Bone marrow (tissue), 2 donors: Measurements from ENCODE around the gene ZNRF4.
"Not testable (repeated sequence)": the region's sequence is repeated elsewhere in the genome, so short reads cannot be mapped to it uniquely, and the experiment has no call there.

ENCODE experiments used
- DNase-seq, 2 donors: peaks; one replicate each; lab custom pipeline; 2025; lab: John Stamatoyannopoulos, UW

Gene ZNRF4

DNA sequence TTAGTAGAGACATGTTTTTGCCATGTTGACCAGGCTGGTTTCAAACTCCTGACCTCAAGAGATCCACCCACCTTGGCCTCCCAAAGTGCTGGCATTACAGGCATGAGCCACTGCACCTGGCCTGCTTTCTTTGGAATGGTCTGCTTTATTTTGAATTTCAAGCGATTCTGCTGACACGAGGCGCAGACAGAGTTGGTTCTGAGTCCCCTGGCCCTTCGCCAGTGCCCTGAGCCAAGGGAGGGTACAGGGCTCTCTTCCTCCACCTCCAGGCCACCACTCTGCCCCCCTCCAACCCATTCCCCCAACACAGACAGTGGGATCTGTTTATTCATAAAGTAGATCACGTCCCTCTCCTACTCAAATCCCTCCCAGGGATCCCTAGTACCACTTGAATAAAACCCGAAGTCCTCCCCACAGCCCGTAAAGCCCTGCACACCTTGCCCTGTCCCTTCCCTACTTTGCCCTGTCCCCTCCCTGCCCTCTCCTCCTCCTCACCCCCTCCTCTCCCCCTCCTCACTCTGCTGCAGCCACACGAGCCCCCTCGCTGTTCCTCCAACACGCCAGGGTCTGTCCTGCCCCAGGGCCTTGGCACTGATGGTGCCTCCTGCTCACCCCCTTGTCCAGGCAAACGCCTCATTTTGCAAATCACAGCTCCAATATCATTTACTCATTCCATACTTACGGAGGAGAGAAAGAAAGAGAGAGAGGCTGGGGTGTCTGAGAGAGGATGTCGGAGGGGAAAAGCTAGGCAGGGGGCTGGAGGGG, 22.4 kb downstream of the ZNRF4 start:
- DNase-seq: no peak

DNA sequence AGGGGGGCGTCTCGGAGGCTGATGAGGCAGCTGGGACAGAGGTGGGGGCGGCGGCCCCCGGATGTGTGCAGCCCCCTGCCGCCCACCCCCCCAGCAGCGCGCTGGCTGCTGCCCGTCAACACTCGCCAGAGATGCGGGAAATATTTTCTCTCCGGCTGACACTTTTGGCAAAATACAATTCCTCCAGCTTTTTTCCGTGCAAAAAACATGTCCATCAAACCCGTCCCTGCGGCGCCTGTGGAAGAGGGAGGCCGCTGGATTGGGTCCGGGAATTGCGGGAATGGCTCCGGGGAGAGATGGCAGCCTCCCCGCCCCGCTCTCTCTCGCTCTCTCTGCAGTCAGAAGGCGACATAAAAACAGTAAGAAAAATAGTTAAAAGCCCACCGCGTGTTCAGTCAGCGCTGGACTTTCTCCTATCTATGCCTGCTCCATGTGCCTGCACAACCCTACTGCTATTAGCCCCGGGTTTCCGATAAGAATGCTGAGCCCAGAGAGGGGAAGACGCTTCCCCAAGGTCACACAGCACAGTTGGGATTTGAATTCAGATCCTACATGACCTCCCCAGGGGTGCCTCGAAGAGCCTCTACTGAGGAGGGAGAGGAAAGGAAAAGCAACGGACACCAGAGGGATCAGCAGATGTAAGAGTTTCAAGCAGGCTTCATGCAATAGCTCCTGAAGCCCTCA, 23.2 kb downstream of the ZNRF4 start:
- no peak for DNase-seq

GRCh38 chr19:5478925-5479588, 23.8 kb downstream of the ZNRF4 start:
- DNase-seq: no peak

DNA sequence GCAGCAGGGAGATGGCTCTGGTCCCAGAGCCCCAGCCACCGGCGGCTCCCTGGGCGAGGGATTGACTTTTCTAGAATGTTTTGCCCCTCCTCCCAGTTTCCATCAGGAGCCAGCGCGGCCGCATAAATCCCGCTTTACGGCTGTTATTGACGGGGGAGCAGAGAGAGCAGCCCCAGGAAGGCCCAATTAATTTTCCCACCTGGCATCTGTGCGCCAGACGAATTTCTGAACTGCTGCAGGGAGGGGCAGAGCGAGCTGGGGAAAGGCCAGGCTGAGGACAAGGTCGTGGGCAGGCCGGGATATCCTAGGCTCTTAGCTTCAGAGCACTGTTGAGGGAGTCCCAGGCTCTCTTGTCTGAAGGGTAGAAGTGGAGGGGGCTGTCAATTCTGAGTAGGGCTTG, 24.7 kb downstream of the ZNRF4 start:
- DNase-seq: no peak

- DNase-seq: no peak
Observed at GRCh38 chr19:5480427-5480836, 25.2 kb downstream of the ZNRF4 start.

DNA sequence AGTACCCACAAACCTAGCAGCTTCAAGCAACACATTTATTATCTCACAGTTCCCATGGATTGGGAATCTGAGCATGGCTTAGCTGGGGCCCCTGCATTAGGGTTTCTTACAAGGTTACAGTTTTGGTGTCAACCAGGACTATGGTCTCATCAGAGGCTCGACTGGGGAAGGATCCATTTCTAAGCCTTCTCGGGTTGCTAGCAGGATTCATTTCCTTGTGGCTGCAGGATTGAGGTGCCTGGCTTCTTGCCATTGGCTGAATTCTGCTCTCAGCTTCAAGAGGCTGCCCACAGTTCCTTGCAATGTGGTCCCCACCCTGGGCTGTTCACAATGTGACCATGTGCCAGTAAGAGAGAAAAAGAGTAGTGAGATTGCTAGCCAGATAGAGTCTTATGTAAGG, 26.7 kb downstream of the ZNRF4 start:
- DNase-seq: no peak

- no peak for DNase-seq
Observed at GRCh38 chr19:5484398-5485285, 29.4 kb downstream of the ZNRF4 start.

DNA sequence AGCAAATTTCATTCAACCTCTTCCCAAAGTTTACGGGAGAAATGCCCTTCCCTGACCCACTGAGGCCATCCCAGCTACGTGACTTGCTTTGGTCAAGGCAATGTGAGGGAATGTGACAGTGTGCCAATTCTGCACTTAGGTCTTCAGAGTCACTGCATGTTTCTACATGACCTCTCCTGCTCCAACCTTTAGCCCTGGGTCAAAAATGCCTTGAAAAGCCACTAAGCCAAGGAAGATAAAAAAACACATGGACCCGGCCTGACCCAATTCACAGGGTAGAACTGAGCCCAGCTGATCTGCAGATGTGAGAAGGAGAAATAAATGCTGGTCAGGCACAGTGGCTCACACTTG, 30.0 kb downstream of the ZNRF4 start:
- no peak for DNase-seq

GRCh38 chr19:5485658-5486057, 30.4 kb downstream of the ZNRF4 start:
- DNase-seq: not testable (repeated sequence)

- DNase-seq: no peak
Observed at GRCh38 chr19:5487222-5487621, 32.0 kb downstream of the ZNRF4 start.

DNA sequence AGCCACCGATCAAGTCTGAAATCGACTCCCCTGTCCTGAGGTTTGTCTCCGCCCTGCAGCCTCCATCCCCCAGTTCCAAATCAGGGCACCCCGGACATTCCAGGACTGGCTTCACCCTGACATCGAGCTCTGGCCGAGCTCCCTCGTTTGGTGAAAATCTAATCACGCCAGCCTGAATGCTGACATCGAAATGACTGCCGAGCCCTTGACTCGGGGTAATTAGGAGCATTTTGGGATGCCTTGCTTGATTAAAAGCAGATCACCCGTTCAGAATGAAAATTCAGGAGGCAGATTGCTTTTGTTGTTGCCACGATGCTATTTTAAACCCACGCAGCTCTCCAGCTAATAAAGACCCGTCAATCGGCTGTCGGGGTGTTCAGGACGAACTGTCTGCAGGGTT, 34.3 kb downstream of the ZNRF4 start:
- no peak for DNase-seq

GRCh38 chr19:5491565-5491964, 36.3 kb downstream of the ZNRF4 start:
- no peak for DNase-seq

- DNase-seq: no peak
Observed at GRCh38 chr19:5492281-5492634, 37.0 kb downstream of the ZNRF4 start.

DNA sequence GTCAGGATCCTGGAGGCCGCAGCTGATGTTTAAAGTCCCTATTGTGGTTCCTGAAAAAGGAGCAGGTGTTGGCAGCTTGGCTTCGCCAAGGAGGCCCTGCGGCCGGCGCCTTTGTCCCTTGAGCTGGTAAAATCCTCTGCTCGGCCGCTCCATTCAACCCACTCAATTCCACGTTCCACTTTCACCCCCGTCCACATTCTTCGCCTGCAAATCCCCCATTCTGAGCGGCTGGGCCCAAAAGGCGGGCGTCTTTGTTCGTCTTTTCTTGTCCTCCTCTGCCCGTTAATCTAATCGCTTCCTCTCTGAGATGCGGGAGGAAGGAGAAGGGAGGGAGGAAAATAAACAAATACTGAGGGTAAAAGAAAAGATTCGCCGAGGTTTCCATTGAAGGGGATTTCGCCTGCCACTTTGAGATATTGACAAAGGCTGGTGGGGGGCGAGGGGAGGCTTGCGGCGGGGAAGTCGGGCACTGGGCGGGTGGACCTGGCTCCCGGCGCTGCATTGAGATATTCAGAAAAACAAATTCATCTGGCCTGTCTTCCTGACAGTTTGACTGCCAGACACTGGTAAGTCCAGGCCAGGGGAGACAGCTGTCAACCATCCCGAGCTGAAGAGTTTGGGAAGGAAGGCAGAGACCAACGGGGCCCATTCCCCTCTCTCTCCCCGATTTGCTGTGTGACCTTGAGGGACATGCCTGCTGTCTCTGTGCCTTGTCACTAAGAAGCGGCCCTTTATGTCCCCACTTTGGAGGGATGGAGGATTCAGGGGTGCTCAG, 37.6 kb downstream of the ZNRF4 start:
- DNase-seq: no peak

- DNase-seq: no peak
Observed at GRCh38 chr19:5494773-5495172, 39.6 kb downstream of the ZNRF4 start.

- no peak for DNase-seq
Observed at GRCh38 chr19:5495792-5496191, 40.6 kb downstream of the ZNRF4 start.

GRCh38 chr19:5497297-5497696, 42.1 kb downstream of the ZNRF4 start:
- DNase-seq: no peak

- no peak for DNase-seq
Observed at GRCh38 chr19:5498830-5499550, 43.8 kb downstream of the ZNRF4 start.

GRCh38 chr19:5501907-5502306, 46.7 kb downstream of the ZNRF4 start:
- no peak for DNase-seq

DNA sequence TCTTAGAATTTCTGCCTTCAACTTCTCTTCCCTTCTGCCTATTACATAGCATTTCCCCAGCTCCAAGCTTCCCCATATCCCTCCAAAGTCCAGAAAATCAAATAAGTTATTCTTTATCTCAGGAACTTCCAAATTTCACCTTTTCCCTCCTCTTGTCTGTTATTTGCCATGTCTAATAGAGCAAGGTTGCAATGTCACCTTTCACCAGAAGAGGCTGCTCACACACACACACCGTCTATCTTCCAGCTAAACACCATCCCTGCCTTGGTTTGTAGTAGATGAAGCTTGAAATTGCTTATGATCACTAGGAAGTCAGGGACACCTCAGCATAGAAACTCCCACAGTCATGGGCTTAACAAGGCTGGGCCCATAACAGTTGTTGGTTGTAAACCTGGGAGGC, 48.4 kb downstream of the ZNRF4 start:
- DNase-seq: no peak

DNA sequence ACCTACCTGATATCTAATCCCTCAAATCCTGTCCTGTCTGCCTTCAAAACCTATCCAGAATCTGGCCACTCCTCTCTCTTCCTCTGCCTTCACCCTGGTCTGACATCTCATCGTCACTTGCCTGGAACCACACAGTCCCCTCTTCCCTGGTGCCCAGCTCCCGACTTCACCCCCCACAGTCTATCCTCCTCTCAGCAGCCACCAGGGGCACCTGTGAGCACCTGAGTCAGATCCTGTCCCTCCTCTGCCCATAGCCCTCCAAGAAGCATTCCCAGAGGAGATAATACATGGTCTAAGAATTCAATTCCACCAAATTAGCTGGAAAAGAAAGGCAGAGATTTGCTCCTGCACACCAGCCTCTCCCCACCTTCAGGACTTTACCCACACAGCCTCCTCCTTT, 48.9 kb downstream of the ZNRF4 start:
- DNase-seq: no peak
